NOMO-1 treated with dmso at 0.1 percent for 144 hours (cell line): ENCODE data around the gene COL20A1.
"Not testable (repeated sequence)": the region's sequence is repeated elsewhere in the genome, so short reads cannot be mapped to it uniquely, and the experiment has no call there.

Experiments used
- DNase-seq: peaks from one replicate; lab custom pipeline; 2025; ENCODE audit not compliant: unreplicated experiment; lab: John Stamatoyannopoulos, UW

COL20A1 gene

GRCh38 chr20:63290136-63290676 is 2.8 kb upstream of the COL20A1 start:
- DNase-seq, result no peak

- peak; percentile 17 for DNase-seq
Observed at GRCh38 chr20:63290677-63291472, 2.1 kb upstream of the COL20A1 start.

- no peak for DNase-seq
Observed at GRCh38 chr20:63291811-63292210, 1.2 kb upstream of the COL20A1 start.

GRCh38 chr20:63292292-63292701 is 689 bp upstream of the COL20A1 start:
- DNase-seq, result no peak

DNA sequence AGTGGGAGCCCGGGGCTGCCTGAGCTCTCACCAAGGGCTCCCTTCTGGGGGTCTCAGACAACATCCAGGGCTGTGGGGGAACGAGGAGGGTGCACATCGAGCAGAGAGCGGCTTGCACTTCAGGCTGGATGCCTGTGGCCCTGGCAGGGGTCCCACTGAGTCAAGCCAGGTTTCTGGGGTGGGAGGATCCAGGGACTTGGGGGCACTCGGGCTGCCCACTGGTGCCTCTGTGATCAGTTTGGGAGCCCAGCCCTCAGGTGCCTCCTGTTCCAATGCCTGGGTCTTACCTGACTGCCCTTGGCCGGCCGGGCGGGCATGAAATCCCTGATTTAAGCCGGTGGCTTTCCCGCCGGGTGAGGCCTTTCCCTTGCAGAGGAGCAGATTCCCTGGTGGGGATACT is 470 bp downstream of the COL20A1 start:
- no peak for DNase-seq

DNA sequence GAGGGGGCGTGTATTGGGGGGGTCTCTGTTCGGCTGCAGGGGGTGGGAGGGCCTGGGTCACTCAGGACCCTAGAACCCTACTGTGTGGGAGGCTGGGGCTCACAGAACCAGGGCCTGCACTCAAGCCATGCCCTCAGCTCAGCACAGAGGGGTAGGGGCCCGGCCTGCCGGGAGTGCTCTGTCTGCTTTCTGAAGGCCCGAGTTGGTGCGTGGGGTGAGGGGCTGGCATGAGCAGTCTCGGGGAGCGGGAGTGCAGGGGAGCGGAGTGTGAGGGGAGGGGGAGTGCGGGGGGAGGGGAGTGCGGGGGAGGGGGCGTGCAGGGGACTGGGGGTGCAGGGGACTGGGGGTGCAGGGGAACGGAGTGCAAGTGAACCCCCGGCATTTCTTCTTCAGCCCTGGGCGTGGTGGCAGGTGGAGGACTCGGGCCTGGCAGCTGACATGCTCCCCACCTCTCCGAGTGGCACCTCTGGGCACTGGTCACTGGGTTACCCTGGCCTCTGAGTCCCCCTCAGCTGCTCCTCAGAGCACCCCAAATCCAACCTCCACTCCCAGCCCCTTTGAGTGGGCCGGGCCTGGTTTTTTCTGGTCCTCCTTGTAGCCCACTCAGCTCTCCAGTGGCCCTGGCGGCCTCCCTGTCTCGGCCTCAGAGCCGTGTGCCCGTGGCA is 1.0 kb downstream of the COL20A1 start:
- DNase-seq, result no peak

DNA sequence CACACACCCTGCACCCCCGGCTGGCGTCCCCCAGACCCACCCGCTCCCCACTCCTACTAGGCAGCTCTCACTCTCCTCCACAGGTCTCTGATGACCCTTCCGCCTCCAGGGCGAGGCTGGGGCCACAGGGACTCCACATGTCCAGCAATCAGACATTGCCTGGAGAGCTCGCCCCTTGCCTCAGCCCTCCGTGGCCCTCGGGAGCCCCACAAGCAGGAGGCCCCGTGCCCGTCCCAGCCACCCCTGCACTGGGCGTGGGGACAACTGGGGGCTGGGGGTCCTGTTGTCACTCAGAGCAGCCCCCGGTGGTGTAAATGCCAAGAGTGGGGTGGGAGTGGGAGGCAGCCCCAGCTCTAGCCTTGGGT is 1.5 kb downstream of the COL20A1 start:
- DNase-seq, result no peak

- DNase-seq, result no peak
Observed at GRCh38 chr20:63295018-63295417, 2.0 kb downstream of the COL20A1 start.

GRCh38 chr20:63295422-63295821 is 2.4 kb downstream of the COL20A1 start:
- no peak for DNase-seq

DNA sequence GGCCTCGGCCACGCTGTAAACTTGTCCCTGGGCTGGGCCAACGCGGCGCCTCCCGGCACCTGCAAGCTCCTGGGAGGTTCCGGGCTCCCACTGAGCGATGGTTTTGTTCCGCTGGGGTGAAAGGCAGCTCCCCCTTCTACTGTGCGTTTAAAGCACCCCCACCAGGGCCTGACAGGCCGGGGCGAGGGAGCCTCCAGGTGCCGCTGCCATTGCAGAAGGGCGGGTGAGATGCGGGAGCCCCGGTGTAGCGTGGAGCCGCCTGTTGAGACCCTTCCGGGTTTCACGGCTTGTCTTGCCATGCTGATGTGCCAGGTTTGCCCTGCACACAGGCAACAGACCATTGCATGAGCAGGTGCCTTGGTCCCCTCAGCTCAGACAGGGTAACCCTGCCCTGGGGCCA is 2.9 kb downstream of the COL20A1 start:
- no peak for DNase-seq

DNA sequence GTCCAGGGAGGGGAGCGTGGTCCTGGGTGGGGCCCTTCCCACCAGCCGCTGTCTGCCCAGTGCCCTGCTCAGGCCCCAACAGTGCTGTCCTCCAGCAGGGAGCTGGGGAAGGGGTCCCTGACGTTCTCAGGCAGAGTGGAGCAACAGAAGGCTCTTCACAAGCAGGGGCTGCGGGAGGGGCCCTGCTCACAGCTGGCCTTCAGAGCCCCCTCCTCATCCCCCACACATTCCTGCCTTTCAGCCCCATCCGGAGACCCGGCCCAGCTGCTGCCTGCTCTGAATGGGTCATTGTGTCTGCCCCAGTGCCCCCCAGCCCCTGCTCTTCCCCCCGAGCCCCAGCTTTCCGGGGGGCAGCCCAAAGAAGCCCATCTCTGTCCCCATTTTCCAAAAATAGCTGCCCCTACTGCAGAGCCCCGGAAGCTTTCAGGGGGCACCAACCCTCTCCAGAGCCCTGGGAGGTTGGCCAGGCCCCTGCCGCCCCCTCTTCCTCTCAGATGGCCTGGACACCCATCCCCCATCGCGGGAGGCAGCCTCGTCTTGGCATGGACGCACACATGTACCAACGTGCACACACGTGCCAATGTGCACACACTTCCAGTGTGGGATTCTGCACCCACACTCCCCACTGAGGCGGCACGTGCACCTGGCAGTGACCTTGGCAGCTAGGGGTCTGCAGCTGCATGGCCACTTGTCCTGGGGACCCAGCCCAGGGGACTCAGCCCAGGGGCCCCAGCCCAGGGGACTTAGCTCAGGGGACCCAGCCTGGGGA is 3.7 kb downstream of the COL20A1 start:
- no peak for DNase-seq

DNA sequence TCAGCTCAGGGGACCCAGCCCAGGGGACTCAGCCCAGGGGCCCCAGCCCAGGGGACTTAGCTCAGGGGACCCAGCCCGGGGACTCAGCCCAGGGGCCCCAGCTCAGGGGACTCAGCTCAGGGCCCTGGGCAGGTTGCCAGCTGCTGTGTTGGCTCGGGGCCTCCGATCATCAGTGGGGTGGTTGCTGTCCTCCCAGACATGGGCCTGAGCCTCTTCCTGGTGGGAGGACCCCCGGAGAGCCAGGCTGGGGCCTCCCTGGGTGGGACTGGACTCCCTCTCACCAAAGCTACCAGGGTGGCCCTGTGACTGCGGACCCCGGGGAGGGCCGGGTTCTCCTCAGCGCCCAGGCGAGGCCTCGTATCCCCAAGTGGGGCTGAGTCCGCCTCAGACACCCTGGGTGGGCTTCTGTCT is 4.4 kb downstream of the COL20A1 start:
- no peak for DNase-seq

GRCh38 chr20:63297796-63298572 is 5.0 kb downstream of the COL20A1 start:
- DNase-seq, result no peak

DNA sequence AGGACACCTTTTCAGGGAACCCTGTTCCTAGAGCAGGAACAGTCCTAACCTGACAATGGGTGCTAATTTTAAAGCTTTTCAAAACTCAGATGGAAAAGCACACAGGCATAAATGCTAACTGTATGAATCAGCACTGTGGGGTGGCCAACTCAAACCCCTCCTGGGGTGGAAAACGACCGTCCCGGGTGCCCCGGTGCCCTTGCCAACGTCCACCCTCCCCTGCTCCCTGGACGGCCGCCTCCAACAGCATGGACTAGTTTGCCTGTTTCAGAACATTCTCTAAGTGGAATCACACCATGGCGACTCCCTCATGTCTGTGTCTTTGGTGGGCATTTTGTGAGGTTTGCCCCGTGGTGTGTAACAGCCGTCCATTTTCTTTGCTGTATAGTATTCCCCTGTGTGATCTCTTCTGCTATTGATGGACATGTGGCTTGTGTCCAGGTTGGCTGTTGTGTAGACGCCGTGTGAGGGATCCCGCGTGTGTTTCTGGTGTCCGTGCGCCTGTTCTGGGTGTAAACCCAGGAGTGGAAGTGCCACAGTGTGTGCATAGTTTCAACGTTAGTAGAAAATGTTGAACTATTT is 5.8 kb downstream of the COL20A1 start:
- DNase-seq, result no peak

DNA sequence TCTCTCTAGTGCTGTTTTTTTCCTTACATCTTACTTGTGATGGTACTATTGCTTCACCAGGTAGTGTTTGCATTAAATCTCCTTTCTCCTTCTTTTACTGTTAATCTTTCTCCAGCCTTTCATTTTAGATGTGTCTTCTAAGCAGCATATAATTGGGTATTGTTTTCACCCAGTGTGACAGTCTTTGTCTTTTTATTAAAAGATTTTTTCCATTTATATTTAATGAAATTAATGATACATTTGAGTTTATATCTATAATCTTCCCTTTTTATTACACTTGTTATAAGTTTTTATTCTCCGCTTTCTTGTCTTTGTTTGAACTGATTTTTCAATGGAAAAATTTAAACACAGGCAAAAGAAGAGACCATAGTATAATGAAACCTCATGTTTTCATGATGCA is 8.7 kb downstream of the COL20A1 start:
- DNase-seq, result no peak

DNA sequence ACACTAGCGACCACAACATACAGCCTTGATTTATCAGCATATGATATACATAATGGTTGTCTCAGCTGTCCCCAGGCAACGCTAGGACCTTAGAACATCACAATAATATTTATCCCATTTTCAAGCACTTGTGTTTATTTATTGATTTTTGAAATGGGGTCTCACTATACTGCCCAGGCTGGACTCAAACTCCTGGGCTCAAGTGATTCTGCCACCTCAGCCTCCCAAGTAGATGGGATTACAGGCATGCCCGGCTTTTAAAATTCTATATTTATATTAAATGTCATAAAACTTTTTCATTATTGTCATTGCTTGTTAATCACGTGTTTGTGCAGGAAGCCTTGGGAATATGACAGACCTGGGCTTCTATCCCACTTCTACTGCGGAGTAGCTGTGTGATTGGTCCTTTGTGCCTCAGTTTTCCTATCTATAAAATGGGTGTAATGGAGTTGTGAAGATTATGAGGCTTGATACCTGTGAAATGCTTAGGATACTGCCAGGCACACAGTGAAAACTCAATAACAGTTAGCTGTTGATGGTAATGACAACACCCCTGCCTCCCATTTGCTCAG is 10.2 kb downstream of the COL20A1 start:
- no peak for DNase-seq

GRCh38 chr20:63305393-63305792 is 12.4 kb downstream of the COL20A1 start:
- no peak for DNase-seq

DNA sequence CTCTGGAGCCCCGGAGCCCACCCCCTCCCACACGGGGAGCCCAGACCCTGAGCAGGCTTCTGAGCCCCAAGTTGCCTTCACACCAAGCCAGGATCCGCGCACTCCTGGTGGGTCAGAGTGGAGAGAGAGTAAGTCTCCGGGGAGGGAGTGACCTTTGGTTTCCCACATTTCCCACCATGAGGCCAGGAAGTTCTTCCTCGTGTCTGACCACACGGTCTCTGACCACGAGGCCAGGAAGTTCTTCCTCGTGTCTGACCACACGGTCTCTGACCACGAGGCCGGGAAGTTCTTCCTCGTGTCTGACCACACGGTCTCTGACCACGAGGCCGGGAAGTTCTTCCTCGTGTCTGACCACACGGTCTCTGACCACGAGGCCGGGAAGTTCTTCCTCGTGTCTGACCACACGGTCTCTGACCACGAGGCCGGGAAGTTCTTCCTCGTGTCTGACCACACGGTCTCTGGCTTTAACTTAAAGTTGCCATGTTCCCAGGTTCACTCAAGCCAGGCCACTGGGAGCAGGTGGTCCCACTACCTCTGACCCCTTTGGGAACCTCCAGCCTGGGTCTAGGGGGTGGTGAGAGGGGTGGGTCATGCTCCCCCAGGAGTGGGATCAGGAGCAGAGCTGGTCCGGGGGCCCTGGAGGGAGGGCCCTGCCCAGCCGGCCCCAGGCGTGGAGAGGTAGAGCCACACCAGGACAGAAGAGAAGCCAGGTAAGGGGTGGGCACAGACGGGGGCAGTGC is 13.1 kb downstream of the COL20A1 start:
- not testable (repeated sequence) for DNase-seq
